ENCODE measurements around the gene ABCC4. TPM values are rescaled to one million over a fixed set of nuclear protein-coding genes. Genes with fewer than 3 reads are reported as not detected.

The ABCC4 gene
- total RNA-seq, 4 donors from 2014 or later, result 15.8 to 26.0 (median 23.8) TPM

GRCh38 chr13:95129004-95129403, 172.2 kb downstream of the ABCC4 start:
- no peak overlapping the region for H3K27ac ChIP-seq
- WGBS, 2 donors (ENCODE audit: low coverage in 1 of 2), result 96 to 98% methylated on average over 3 of the region's 3 CpGs
- intact Hi-C loops (cut with DNase I; ENCODE audit: low total_unique reads), result no loop called here

GRCh38 chr13:95128045-95128643, 173.1 kb downstream of the ABCC4 start:
- DNase-seq, result no peak
- no peaks in the 10 kb centered on the region for H3K9me3 ChIP-seq
- peaks cover 0 to 8% (median 2%) of the 10 kb centered on the region in 4 donors for H3K4me1 ChIP-seq
- intact Hi-C loops (cut with DNase I; ENCODE audit: low total_unique reads), result no loop called here
- H3K27me3 ChIP-seq, result no peaks in the 10 kb centered on the region
- TF ChIP-seq EP300 (IDR thresholded peaks at IDR 0.05; ENCODE audit: low read depth) (no peak), POLR2AphosphoS5 (IDR thresholded peaks at IDR 0.05) (no peak), POLR2A (IDR thresholded peaks at IDR 0.05) (no peak)
- H3K27ac ChIP-seq, result no peak overlapping the region
- WGBS, 2 donors (ENCODE audit: low coverage in 1 of 2), result 91 to 92% methylated on average over 3 of the region's 3 CpGs
- in situ Hi-C loops (cut with MboI; ENCODE audit: low pct_ligation_motif_present in 1 of 4, low pct_unique_long_range_greater_than_20kb in 1 of 4, low sequenced_read_pairs in 3 of 4), result loop anchor here in 1 of 4 donors (25.0 kb wide), 1 partner anchor 441 kb away; no protein-coding TSS in a partner anchor
- no peaks in the 10 kb centered on the region for H3K36me3 ChIP-seq
- H3K4me3 ChIP-seq, result no peak overlapping the region

More at GRCh38 chr13:95129004-95129403, 172.2 kb downstream of the ABCC4 start:
- TF ChIP-seq EP300 (IDR thresholded peaks at IDR 0.05; ENCODE audit: low read depth), result no peak
- TF ChIP-seq POLR2AphosphoS5 (IDR thresholded peaks at IDR 0.05), result no peak
- DNase-seq, result no peak
- in situ Hi-C loops (cut with MboI; ENCODE audit: low pct_ligation_motif_present in 1 of 4, low pct_unique_long_range_greater_than_20kb in 1 of 4, low sequenced_read_pairs in 3 of 4), result loop anchor here in 1 of 4 donors (25.0 kb wide), 1 partner anchor 442 kb away; no protein-coding TSS in a partner anchor
- Histone ChIP-seq H3K36me3 (no peaks in the 10 kb centered on the region), H3K4me3 (no peak overlapping the region), H3K9me3 (no peaks in the 10 kb centered on the region), H3K27me3 (no peaks in the 10 kb centered on the region), H3K4me1 (peaks cover 0 to 8% (median 2%) of the 10 kb centered on the region in 4 donors)

- H3K4me1 ChIP-seq, result no peaks in the 10 kb centered on the region
- H3K27me3 ChIP-seq, result no peaks in the 10 kb centered on the region
- DNase-seq, result no peak
- WGBS, 2 donors (ENCODE audit: low coverage in 1 of 2), result 94 to 95% methylated on average over 2 of the region's 2 CpGs
- no peak overlapping the region for H3K27ac ChIP-seq
- TF ChIP-seq EP300 (IDR thresholded peaks at IDR 0.05; ENCODE audit: low read depth), result no peak
- no peak for TF ChIP-seq CTCF (IDR thresholded peaks at IDR 0.05)
- TF ChIP-seq POLR2AphosphoS5 (IDR thresholded peaks at IDR 0.05), result no peak
- TF ChIP-seq POLR2A (IDR thresholded peaks at IDR 0.05), result no peak
- H3K4me3 ChIP-seq, result no peak overlapping the region
- intact Hi-C loops (cut with DNase I; ENCODE audit: low total_unique reads), result no loop called here
- in situ Hi-C loops (cut with MboI; ENCODE audit: low pct_ligation_motif_present in 1 of 4, low pct_unique_long_range_greater_than_20kb in 1 of 4, low sequenced_read_pairs in 3 of 4), result loop anchor here in 1 of 4 donors (25.0 kb wide), 1 partner anchor 438 kb away; no protein-coding TSS in a partner anchor
- H3K9me3 ChIP-seq, result no peaks in the 10 kb centered on the region
- no peaks in the 10 kb centered on the region for H3K36me3 ChIP-seq
Measured at GRCh38 chr13:95124959-95125358, 176.3 kb downstream of the ABCC4 start.

GRCh38 chr13:95123726-95124125, 177.5 kb downstream of the ABCC4 start:
- TF ChIP-seq POLR2A (IDR thresholded peaks at IDR 0.05), result no peak
- no peak for TF ChIP-seq POLR2AphosphoS5 (IDR thresholded peaks at IDR 0.05)
- no peak for TF ChIP-seq EP300 (IDR thresholded peaks at IDR 0.05; ENCODE audit: low read depth)
- no peak for TF ChIP-seq CTCF (IDR thresholded peaks at IDR 0.05)
- Histone ChIP-seq H3K36me3 (no peaks in the 10 kb centered on the region), H3K9me3 (no peaks in the 10 kb centered on the region), H3K4me3 (no peak overlapping the region), H3K4me1 (no peaks in the 10 kb centered on the region), H3K27ac (no peak overlapping the region), H3K27me3 (no peaks in the 10 kb centered on the region)
- intact Hi-C loops (cut with DNase I; ENCODE audit: low total_unique reads), result no loop called here
- in situ Hi-C loops (cut with MboI; ENCODE audit: low pct_ligation_motif_present in 1 of 4, low pct_unique_long_range_greater_than_20kb in 1 of 4, low sequenced_read_pairs in 3 of 4), result no loop called here
- no peak for DNase-seq
- WGBS, 2 donors (ENCODE audit: low coverage in 1 of 2), result 81 to 88% methylated on average over 6 to 7 of the region's 7 CpGs

- no peak for DNase-seq
- no peak overlapping the region for H3K4me3 ChIP-seq
- H3K4me1 ChIP-seq, result no peaks in the 10 kb centered on the region
- no peaks in the 10 kb centered on the region for H3K27me3 ChIP-seq
- in situ Hi-C loops (cut with MboI; ENCODE audit: low pct_ligation_motif_present in 1 of 4, low pct_unique_long_range_greater_than_20kb in 1 of 4, low sequenced_read_pairs in 3 of 4) (no loop called here), intact Hi-C loops (cut with DNase I; ENCODE audit: low total_unique reads) (no loop called here)
- 81 to 92% methylated on average over 4 of the region's 4 CpGs for WGBS, 2 donors (ENCODE audit: low coverage in 1 of 2)
- no peak overlapping the region for H3K27ac ChIP-seq
- H3K9me3 ChIP-seq, result no peaks in the 10 kb centered on the region
- no peak for TF ChIP-seq EP300 (IDR thresholded peaks at IDR 0.05; ENCODE audit: low read depth)
- no peak for TF ChIP-seq POLR2A (IDR thresholded peaks at IDR 0.05)
- TF ChIP-seq CTCF (IDR thresholded peaks at IDR 0.05), result no peak
- TF ChIP-seq POLR2AphosphoS5 (IDR thresholded peaks at IDR 0.05), result no peak
- H3K36me3 ChIP-seq, result no peaks in the 10 kb centered on the region
Measured at GRCh38 chr13:95122063-95122462, 179.2 kb downstream of the ABCC4 start.

Measured in transverse colon (tissue), 4 donors.